NCI-H345 treated with DMSO at 0.1 percent for 48 hours (cell line): Measurements from ENCODE around the gene MSL3.
A peak's percentile ranks its signal among the peaks of the same experiment; 100 is the strongest.

ENCODE experiments used
- DNase-seq: peaks from one replicate; lab custom pipeline; 2025; ENCODE audit not compliant: unreplicated experiment; lab: John Stamatoyannopoulos, UW

MSL3 gene

GRCh38 chrX:11757719-11758399 is at the start of gene MSL3:
Gene MSL3, plus strand, starts transcription at chrX:11758237. Its CDS starts 27 bp downstream, at chrX:11758264.
- peak; percentile 30 for DNase-seq

GRCh38 chrX:11722304-11722703 is 35.7 kb upstream of the MSL3 start:
- DNase-seq = no peak

- peak; percentile 4 for DNase-seq
Observed at GRCh38 chrX:11724122-11725017, 33.7 kb upstream of the MSL3 start.

GRCh38 chrX:11725631-11726442 is 32.2 kb upstream of the MSL3 start:
- DNase-seq = no peak

GRCh38 chrX:11728556-11728955 is 29.5 kb upstream of the MSL3 start:
- DNase-seq = no peak

- no peak for DNase-seq
Observed at GRCh38 chrX:11733614-11734013, 24.4 kb upstream of the MSL3 start.

- no peak for DNase-seq
Observed at GRCh38 chrX:11739776-11740175, 18.3 kb upstream of the MSL3 start.

- no peak for DNase-seq
Observed at GRCh38 chrX:11740794-11741193, 17.2 kb upstream of the MSL3 start.

- no peak for DNase-seq
Observed at GRCh38 chrX:11741574-11741973, 16.5 kb upstream of the MSL3 start.

- no peak for DNase-seq
Observed at GRCh38 chrX:11745881-11746280, 12.2 kb upstream of the MSL3 start.

GRCh38 chrX:11750046-11750445 is 8.0 kb upstream of the MSL3 start:
- no peak for DNase-seq

GRCh38 chrX:11750694-11751093 is 7.3 kb upstream of the MSL3 start:
- DNase-seq = no peak

GRCh38 chrX:11751261-11751660 is 6.8 kb upstream of the MSL3 start:
- DNase-seq = no peak

GRCh38 chrX:11753668-11754067 is 4.4 kb upstream of the MSL3 start:
- DNase-seq = no peak

GRCh38 chrX:11754958-11755645 is 2.9 kb upstream of the MSL3 start:
- peak; percentile 12 for DNase-seq

GRCh38 chrX:11755724-11756123 is 2.3 kb upstream of the MSL3 start:
- peak; percentile 50 for DNase-seq

GRCh38 chrX:11756354-11757318 is 1.4 kb upstream of the MSL3 start:
- peak; percentile 12 for DNase-seq

- DNase-seq = peak; percentile 3
Observed at GRCh38 chrX:11757397-11757718, 679 bp upstream of the MSL3 start.

GRCh38 chrX:11758400-11759171 is 549 bp downstream of the MSL3 start:
- peak; percentile 45 for DNase-seq
